C4-2B (cell line): ENCODE data around the gene PRKD1.

ENCODE experiments used
- H3K27ac ChIP-seq: fragments of 450-650 bp; 2 replicates; pipeline ENCODE4 v1.5.1; 2017
- ZFX ChIP-seq: fragments of 450-650 bp; IDR thresholded peaks from 2 replicates; pipeline ENCODE4 v1.6.1; 2017
- TF ChIP-seq, protein P1 (sequence below): fragments of 450-650 bp; conservative IDR thresholded peaks from 2 replicates; pipeline ENCODE4 v1.5.1; 2017; ENCODE audit warnings: mild to moderate bottlenecking

Gene PRKD1

DNA sequence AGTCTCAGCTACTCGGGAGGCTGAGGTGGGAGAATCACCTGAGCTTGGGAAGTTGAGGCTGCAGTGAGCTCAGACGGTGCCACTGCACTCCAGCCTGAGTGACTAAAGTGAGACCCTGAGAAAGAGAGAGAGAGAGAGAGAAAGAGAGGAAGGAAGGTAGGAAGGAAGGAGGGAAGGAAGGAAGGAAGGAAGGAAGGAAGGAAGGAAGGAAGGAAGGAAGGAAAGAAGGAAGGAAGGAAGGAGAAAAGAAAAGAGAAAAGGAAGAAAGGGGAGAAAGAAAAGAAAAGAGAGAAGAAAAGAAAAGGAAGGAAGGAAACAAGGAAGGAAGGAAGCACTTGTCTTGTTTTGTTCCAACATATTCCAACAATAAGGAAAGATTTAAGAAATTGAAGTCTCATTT lies 7.8 kb downstream of the PRKD1 start:
- TF ChIP-seq, protein P1, sequence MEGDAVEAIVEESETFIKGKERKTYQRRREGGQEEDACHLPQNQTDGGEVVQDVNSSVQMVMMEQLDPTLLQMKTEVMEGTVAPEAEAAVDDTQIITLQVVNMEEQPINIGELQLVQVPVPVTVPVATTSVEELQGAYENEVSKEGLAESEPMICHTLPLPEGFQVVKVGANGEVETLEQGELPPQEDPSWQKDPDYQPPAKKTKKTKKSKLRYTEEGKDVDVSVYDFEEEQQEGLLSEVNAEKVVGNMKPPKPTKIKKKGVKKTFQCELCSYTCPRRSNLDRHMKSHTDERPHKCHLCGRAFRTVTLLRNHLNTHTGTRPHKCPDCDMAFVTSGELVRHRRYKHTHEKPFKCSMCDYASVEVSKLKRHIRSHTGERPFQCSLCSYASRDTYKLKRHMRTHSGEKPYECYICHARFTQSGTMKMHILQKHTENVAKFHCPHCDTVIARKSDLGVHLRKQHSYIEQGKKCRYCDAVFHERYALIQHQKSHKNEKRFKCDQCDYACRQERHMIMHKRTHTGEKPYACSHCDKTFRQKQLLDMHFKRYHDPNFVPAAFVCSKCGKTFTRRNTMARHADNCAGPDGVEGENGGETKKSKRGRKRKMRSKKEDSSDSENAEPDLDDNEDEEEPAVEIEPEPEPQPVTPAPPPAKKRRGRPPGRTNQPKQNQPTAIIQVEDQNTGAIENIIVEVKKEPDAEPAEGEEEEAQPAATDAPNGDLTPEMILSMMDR, result no peak
- TF ChIP-seq ZFX, result no peak
- peak overlapping the region; percentile 19; the same call in 1 of the 2 replicates for H3K27ac ChIP-seq

DNA sequence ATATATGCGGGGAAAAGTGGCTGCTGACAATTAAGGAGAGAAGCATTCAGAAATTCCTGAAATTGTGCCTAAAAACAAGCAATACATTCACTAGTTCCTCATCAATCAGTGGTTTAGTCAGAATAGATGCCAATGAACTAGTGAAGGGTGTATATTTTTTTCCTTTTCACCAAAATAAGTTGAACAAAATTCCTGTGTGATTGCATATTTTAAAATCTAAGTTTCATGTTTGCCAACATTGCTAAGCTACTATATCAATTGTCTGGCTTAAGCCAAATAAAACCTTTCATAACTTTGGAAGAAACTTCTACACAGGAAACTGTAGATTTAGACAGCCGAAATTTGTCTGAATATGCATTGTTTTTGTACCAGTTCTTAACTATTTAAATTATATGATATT lies 8.7 kb downstream of the PRKD1 start:
- H3K27ac ChIP-seq, result no peak overlapping the region
- TF ChIP-seq, protein P1, result no peak
- TF ChIP-seq ZFX, result no peak

DNA sequence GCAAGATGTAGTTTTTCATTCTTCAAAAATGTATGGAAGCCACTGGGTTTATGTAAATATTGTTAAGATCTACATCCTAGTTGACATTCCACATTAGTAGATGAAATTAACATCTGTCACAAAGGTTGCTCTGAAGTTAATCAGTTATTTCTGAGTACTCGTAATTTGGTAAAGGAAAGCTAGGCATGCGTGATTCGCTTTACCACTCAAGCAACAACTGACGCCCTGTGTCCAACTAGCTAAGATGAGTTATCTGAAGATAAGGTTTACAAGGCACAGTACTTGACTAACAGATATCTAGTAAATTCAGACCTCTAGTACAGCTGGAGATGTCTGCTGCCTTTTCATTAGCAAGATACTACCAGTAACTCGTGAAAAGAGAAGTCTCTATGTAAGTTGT lies 14.1 kb downstream of the PRKD1 start:
- no peak for TF ChIP-seq ZFX
- TF ChIP-seq, protein P1, result no peak
- no peak overlapping the region for H3K27ac ChIP-seq

DNA sequence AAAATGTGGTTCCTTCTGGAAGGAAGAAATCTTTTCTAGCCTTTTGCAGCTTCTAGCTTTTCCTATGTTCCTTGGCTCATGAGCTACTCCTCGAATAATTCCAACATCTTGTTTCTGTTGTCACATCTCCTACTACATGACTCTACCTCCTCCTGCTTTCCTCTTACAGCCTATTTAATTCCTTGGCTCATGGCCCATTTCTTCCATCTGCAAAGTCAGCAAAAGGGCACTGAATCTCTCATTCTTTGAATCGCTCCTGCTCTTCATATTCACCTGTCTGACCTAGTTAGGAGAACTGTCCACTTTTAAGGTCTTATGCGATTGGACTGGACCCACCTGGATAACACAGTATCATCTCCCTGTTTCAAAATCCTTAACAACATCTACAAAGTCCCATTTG lies 15.8 kb downstream of the PRKD1 start:
- H3K27ac ChIP-seq, result no peak overlapping the region
- TF ChIP-seq ZFX, result no peak
- TF ChIP-seq, protein P1, result no peak

DNA sequence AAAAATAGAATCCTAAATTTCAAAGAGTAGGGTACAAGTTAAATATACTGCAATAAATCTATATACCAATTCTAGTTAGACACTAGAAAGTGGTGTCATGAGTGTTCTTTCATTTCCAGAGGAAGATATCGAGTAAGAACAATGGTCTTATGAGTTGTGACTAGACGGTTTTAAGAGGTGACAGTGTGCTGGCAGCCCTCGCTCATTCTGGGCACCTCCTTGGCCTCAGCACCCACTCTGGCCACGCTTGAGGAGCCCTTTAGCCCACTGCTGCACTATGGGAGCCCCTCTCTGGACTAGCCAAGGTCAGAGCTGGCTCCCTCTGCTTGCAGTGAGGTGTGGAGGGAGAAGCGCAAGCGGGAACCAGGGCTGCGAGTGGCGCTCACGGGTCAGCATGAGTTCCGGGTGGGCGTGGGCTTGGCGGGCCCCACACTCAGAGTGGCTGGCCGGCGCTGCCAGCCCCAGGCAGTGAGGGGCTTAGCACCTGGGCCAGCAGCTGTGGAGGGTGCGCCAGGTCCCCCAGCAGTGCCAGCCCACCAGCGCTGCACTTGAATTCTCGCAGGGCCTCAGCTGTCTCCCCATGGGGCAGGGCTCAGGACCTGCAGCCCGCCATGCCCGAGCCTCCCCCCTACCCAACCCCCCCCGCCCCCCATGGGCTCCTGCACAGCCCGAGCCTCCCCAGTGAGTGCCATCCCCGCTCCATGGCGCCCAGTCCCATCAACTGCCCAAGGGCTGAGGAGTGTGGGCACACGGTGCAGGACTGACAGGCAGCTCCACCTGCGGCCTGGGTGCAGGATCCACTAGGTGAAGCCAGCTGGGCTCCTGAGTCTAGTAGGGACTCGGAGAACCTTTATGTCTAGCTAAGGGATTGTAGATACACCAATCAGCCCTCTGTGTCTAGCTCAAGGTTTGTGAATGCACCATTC lies 18.7 kb downstream of the PRKD1 start:
- peak overlapping the region; percentile 68 for H3K27ac ChIP-seq
- TF ChIP-seq ZFX, result no peak
- TF ChIP-seq, protein P1, result no peak

DNA sequence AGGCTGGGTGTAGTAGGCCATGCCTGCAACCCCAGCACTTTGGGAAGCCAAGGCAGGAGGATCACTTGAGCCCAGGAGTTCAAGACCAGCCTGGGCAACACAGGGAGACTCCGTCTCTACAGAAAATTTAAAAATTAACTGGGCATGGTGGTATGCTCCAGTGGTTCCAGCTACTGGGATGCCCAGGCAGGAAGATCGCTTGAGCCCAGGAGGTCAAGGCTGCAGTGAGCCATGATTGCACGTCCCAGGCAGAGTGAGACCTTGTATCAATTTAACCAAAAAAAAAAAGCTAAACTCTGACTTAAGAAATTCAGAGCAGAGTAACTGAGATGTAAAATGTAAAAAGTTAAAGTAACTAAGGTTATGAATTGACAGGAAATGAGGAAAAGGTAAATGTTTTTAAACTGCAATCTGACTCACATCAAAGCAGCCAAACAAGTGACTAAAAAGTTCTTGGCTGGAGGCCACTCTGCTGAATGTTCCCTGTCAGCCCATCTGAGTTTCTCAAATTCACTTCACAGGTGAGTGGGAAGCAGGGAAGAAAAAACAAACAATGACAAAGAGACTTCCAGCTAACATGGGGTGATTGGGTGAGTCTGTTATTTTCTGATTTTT lies 21.3 kb downstream of the PRKD1 start:
- peak overlapping the region; percentile 99 for H3K27ac ChIP-seq
- TF ChIP-seq, protein P1, result no peak
- no peak for TF ChIP-seq ZFX

DNA sequence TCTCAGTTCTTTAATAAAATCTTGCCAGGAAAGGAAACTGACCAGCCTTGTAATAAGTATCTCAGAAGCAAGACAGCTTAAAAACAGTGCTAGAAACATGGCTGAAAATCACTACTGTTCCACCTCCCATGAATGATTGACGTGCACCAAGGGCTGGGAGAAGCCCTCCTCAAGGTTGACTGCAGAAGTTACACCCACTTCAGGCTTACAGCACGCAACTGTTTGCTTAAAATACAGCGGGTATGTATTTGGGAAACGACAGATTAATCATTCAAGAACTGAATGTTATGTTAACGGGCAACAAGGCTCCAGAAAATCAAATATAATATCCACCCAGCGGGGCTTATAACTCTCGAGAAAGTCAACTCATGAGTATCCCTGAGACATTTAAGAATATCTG lies 22.1 kb downstream of the PRKD1 start:
- H3K27ac ChIP-seq, result peak overlapping the region; percentile 99; the same call in 1 of the 2 replicates
- TF ChIP-seq, protein P1, result no peak
- TF ChIP-seq ZFX, result no peak
